CD4-positive, alpha-beta T cell treated with Interleukin-17A for 1 hour (primary cell): ENCODE data around the gene MRPL9.
A peak's percentile ranks its signal among the peaks of the same experiment; 100 is the strongest.

Source experiments
- DNase-seq: peaks from one replicate; pipeline ENCODE4 v3.0.0-alpha.2; 2020

The MRPL9 gene

GRCh38 chr1:151710187-151710840 is 53.0 kb downstream of the MRPL9 start:
- peak; percentile 17 for DNase-seq
